H1 (cell line): Measurements from ENCODE around the gene LRRC56. TPM values are rescaled to one million over a fixed set of nuclear protein-coding genes. Genes with fewer than 3 reads are reported as not detected.

Experiments used
- ASH2L ChIP-seq: fragments of 200-600, 300-600 bp; sonication (generic); IDR thresholded peaks from one replicate; pipeline ENCODE4 v1.7.1; 2017; ENCODE audit warnings: low read length
- BACH1 ChIP-seq: IDR thresholded peaks from 2 replicates; pipeline ENCODE4 v1.6.1; 2012; ENCODE audit warnings: low read length, improper control_type of control experiment
- CTBP2 ChIP-seq: IDR thresholded peaks from 2 replicates; pipeline ENCODE4 v1.7.0; 2011; ENCODE audit warnings: borderline replicate concordance, mild to moderate bottlenecking, moderate library complexity, mixed read lengths, low read length; ENCODE audit not compliant: insufficient read depth, insufficient read length
- EP300 ChIP-seq, 2 experiments: IDR thresholded peaks; 1 replicate in 1 of 2; 2 replicates in 1 of 2; pipeline ENCODE4 v1.6.1; 2011 to 2012; ENCODE audit warnings: low read depth in 2 of 2, low read length in 2 of 2, mild to moderate bottlenecking in 2 of 2, borderline replicate concordance in 1 of 2, inconsistent platforms in 1 of 2, moderate library complexity in 1 of 2
- KDM4A ChIP-seq: IDR thresholded peaks from one replicate; pipeline ENCODE4 v1.7.1; 2012; ENCODE audit warnings: low read depth, mild to moderate bottlenecking, moderate library complexity, low read length, inconsistent platforms; ENCODE audit not compliant: severe bottlenecking
- MAX ChIP-seq: IDR thresholded peaks from 2 replicates; pipeline ENCODE4 v1.6.1; 2012; ENCODE audit warnings: inconsistent platforms
- PHF8 ChIP-seq: fragments of 200-600 bp; sonication (generic); conservative IDR thresholded peaks from 2 replicates; pipeline ENCODE4 v1.7.1; 2012; ENCODE audit warnings: low read depth, mild to moderate bottlenecking, inconsistent platforms, low read length, moderate library complexity
- SIN3A ChIP-seq, 2 experiments: IDR thresholded peaks in 1 of 2; conservative IDR thresholded peaks in 1 of 2; 2 replicates each; pipeline ENCODE4 v1.6.1; 2011 to 2012; ENCODE audit warnings: low read length in 2 of 2, improper control_type of control experiment in 1 of 2, low read depth in 1 of 2, mild to moderate bottlenecking in 1 of 2
- SRF ChIP-seq: IDR thresholded peaks from 2 replicates; pipeline ENCODE4 v1.6.1; 2011; ENCODE audit warnings: mild to moderate bottlenecking, low read depth, low read length, moderate library complexity
- USF2 ChIP-seq: IDR thresholded peaks from 2 replicates; pipeline ENCODE4 v1.6.1; 2011; ENCODE audit warnings: low read length, improper control_type of control experiment
- polyA plus RNA-seq, 7 experiments: library from polyadenylated mRNA; depleted of rRNA in 3 of 7; stranded (reverse) in 5 of 7; unstranded in 2 of 7; fragments of >200 nt in 5 of 7; fragments of 200-250 nt in 2 of 7; gene quantifications; 1 replicate in 5 of 7; 2 replicates in 1 of 7; 4 replicates in 1 of 7; pipeline versions ENCODE4 v1.2.1 to v1.2.3, GENCODE V29; 2011 to 2013; ENCODE audit warnings: missing spikeins in 2 of 7, mixed read lengths in 2 of 7
- total RNA-seq: library from RNA; stranded (reverse); fragmentation: NEBNext Ultra II Directional; extraction: Animal tissue kit (Norgen Biotek cat#: 25700); gene quantifications from 2 replicates; pipeline ENCODE4 v1.2.1, GENCODE V29; 2021

LRRC56 gene
- total and polyA plus RNA-seq, 2 of the 8 experiments (the other 6 are each of a cell fraction or from before 2014, with no cell fraction given), result 0.94 to 1.9 TPM

DNA sequence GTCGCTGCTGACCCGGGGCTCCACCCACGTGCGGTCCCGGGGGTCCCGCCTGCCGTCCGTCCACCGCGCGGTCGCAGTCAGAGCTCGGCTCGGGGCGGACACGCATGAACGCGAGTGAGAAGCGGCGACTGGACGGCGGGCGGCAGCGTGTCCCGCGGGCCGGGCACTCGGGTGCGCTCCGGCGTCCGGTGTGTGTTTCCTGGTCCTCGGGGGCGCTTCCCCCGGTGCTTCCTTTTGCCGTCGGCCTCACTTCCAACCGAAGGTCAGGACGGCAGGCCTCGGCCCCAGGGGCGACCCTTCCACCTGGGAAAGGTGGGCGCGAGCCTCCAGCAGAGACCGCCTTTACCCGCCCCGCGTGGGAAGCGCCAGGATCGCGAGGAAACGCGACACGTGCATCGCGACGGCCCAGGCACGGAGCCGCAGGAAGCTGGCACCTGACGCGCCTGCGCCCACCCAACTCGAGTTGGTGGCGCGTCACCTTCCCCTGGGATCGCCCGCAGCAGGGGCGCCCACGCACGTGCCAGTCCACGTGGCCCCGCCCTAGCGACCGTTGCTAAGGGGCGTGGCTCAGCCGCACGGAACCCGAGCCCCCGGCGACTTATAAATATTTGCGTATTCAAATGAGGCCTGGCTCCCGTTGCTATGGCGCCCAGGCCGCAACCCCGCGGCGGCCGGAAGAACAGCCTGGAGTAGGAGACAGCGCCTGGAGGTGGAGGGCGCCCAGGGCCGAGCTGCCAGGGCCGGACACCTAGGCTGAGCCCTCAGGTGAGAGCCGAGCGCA is at the start of gene LRRC56 (continued):
- TF ChIP-seq PHF8, result peak; percentile 38; the same call in 1 of the 2 replicates
- TF ChIP-seq CTBP2, result peak; percentile 31
- TF ChIP-seq SIN3A (conservative IDR thresholded peaks at IDR 0.05 in 1 of 2, IDR thresholded peaks at IDR 0.05 in 1 of 2; ENCODE audit: low read depth in 1 of 2, low read length in 2 of 2), result peak in 1 of 2 experiments; percentile 55; a peak in 2 of 4 replicates
- TF ChIP-seq KDM4A, result peak; percentile 61
- peak; percentile 87 for TF ChIP-seq BACH1
- peak; percentile 70 for TF ChIP-seq ASH2L
- TF ChIP-seq SRF, result no peak
- TF ChIP-seq MAX, result peak; percentile 93
- TF ChIP-seq USF2, result peak; percentile 60; the same call in 1 of the 2 replicates
- TF ChIP-seq EP300 (IDR thresholded peaks at IDR 0.05; ENCODE audit: borderline replicate concordance in 1 of 2, low read depth in 2 of 2, low read length in 2 of 2), result no peak
